Activated naive CD4-positive, alpha-beta T cell (primary cell): ENCODE measurements around the gene GJA5.

Source experiments
- DNase-seq, 4 experiments: peaks; one replicate each; lab custom pipeline; 2025; lab: John Stamatoyannopoulos, UW

GJA5 gene

GRCh38 chr1:147760481-147761260 is at the start of gene GJA5:
Gene GJA5, minus strand, starts transcription at chr1:147760602. Its CDS starts 1,364 bp downstream, at chr1:147759238.
- no peak for DNase-seq

- DNase-seq, result no peak
These were observed 48.8 kb upstream of the GJA5 start for GRCh38 chr1:147809236-147809635.

GRCh38 chr1:147808025-147808424 is 47.6 kb upstream of the GJA5 start:
- DNase-seq, result no peak

GRCh38 chr1:147807405-147807804 is 47.0 kb upstream of the GJA5 start:
- no peak for DNase-seq

- no peak for DNase-seq
These were observed 44.7 kb upstream of the GJA5 start for GRCh38 chr1:147804942-147805723.

- no peak for DNase-seq
These were observed 40.4 kb upstream of the GJA5 start for GRCh38 chr1:147800804-147801203.

- DNase-seq, result no peak
These were observed 38.3 kb upstream of the GJA5 start for GRCh38 chr1:147798731-147799130.

GRCh38 chr1:147794570-147794969 is 34.2 kb upstream of the GJA5 start:
- no peak for DNase-seq

GRCh38 chr1:147791876-147792275 is 31.5 kb upstream of the GJA5 start:
- DNase-seq, result no peak

GRCh38 chr1:147787765-147788164 is 27.4 kb upstream of the GJA5 start:
- no peak for DNase-seq

- DNase-seq, result no peak
These were observed 26.1 kb upstream of the GJA5 start for GRCh38 chr1:147786536-147786935.

GRCh38 chr1:147785794-147786506 is 25.5 kb upstream of the GJA5 start:
- DNase-seq, result no peak

GRCh38 chr1:147784941-147785340 is 24.5 kb upstream of the GJA5 start:
- DNase-seq, result no peak

GRCh38 chr1:147781056-147781471 is 20.7 kb upstream of the GJA5 start:
- no peak for DNase-seq

- DNase-seq, result no peak
These were observed 17.3 kb upstream of the GJA5 start for GRCh38 chr1:147777694-147778093.

- no peak for DNase-seq
These were observed 12.9 kb upstream of the GJA5 start for GRCh38 chr1:147773215-147773715.

- no peak for DNase-seq
These were observed 12.2 kb upstream of the GJA5 start for GRCh38 chr1:147772570-147772969.

GRCh38 chr1:147771226-147772125 is 11.1 kb upstream of the GJA5 start:
- DNase-seq, result no peak

- DNase-seq, result no peak
These were observed 8.7 kb upstream of the GJA5 start for GRCh38 chr1:147769106-147769505.

- no peak for DNase-seq
These were observed 8.2 kb upstream of the GJA5 start for GRCh38 chr1:147768582-147768981.

GRCh38 chr1:147768101-147768500 is 7.7 kb upstream of the GJA5 start:
- no peak for DNase-seq
